GM12891 (cell line): ENCODE results near the gene RIPPLY1.

ENCODE experiments used
- PAX5 ChIP-seq: IDR thresholded peaks from 2 replicates; pipeline ENCODE4 v1.6.1; 2011; ENCODE audit warnings: low read length, moderate library complexity, mild to moderate bottlenecking; ENCODE audit not compliant: insufficient read depth, severe bottlenecking
- POLR2A ChIP-seq: IDR thresholded peaks from 2 replicates; pipeline ENCODE4 v1.6.1; 2011; ENCODE audit warnings: low read depth, low read length, control low read depth
- POLR2AphosphoS5 ChIP-seq: IDR thresholded peaks from 2 replicates; pipeline ENCODE4 v1.6.1; 2011; ENCODE audit warnings: low read depth, low read length, control low read depth
- POU2F2 ChIP-seq: IDR thresholded peaks from 2 replicates; pipeline ENCODE4 v1.6.1; 2011; ENCODE audit warnings: low read depth, mild to moderate bottlenecking, control low read depth, low read length, moderate library complexity
- SPI1 ChIP-seq: IDR thresholded peaks from 2 replicates; pipeline ENCODE4 v1.6.1; 2011; ENCODE audit warnings: low read depth, low read length, control low read depth
- TAF1 ChIP-seq: IDR thresholded peaks from 2 replicates; pipeline ENCODE4 v1.6.1; 2011; ENCODE audit warnings: low read depth, low read length, control low read depth

GRCh38 chrX:106901781-106902219 is 1.3 kb downstream of the RIPPLY1 start:
- TF ChIP-seq POLR2AphosphoS5 (no peak), POLR2A (no peak), TAF1 (no peak), SPI1 (no peak), POU2F2 (no peak), PAX5 (no peak)
